ENCODE results near the gene SLN.

- no peak for TF ChIP-seq CBX2 (IDR thresholded peaks at IDR 0.05; ENCODE audit: insufficient read depth, low read length, poor library complexity, severe bottlenecking)
- TF ChIP-seq CTCF (IDR thresholded peaks at IDR 0.05 in 2 of 3, conservative IDR thresholded peaks at IDR 0.05 in 1 of 3; ENCODE audit: insufficient read depth in 2 of 3, low read depth in 1 of 3, low read length in 3 of 3), result no peak
- TF ChIP-seq USF2 (CRISPR knock-in tag; IDR thresholded peaks at IDR 0.05), result no peak
- no peak for TF ChIP-seq STAT5B (CRISPR knock-in tag; IDR thresholded peaks at IDR 0.05)
Measured at GRCh38 chr11:107743191-107743590, 31.3 kb upstream of the SLN start.
